ENCODE measurements around the gene GRM8. TPM values are rescaled to one million over a fixed set of nuclear protein-coding genes. Genes with fewer than 3 reads are reported as not detected.

Gene GRM8
- total and polyA plus RNA-seq, 9 of the 15 experiments (the other 6 are each of a cell fraction or from before 2014, with no cell fraction given): 0.13 TPM; not detected in 7

GRCh38 chr7:126700807-126701604 is 551.7 kb downstream of the GRM8 start (continued):
- no peak for TF ChIP-seq KHSRP (IDR thresholded peaks at IDR 0.05)
- no peak for TF ChIP-seq MITF (IDR thresholded peaks at IDR 0.05)
- TF ChIP-seq DDX20 (tag; IDR thresholded peaks at IDR 0.05; ENCODE audit: low read depth): no peak
- TF ChIP-seq ZNF431 (CRISPR knock-in tag; IDR thresholded peaks at IDR 0.05): no peak
- no peak for TF ChIP-seq STAT6 (CRISPR knock-in tag; IDR thresholded peaks at IDR 0.05)
- no peak for TF ChIP-seq SNIP1 (IDR thresholded peaks at IDR 0.05; ENCODE audit: low read depth)
- TF ChIP-seq, protein P1, sequence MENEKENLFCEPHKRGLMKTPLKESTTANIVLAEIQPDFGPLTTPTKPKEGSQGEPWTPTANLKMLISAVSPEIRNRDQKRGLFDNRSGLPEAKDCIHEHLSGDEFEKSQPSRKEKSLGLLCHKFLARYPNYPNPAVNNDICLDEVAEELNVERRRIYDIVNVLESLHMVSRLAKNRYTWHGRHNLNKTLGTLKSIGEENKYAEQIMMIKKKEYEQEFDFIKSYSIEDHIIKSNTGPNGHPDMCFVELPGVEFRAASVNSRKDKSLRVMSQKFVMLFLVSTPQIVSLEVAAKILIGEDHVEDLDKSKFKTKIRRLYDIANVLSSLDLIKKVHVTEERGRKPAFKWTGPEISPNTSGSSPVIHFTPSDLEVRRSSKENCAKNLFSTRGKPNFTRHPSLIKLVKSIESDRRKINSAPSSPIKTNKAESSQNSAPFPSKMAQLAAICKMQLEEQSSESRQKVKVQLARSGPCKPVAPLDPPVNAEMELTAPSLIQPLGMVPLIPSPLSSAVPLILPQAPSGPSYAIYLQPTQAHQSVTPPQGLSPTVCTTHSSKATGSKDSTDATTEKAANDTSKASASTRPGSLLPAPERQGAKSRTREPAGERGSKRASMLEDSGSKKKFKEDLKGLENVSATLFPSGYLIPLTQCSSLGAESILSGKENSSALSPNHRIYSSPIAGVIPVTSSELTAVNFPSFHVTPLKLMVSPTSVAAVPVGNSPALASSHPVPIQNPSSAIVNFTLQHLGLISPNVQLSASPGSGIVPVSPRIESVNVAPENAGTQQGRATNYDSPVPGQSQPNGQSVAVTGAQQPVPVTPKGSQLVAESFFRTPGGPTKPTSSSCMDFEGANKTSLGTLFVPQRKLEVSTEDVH (IDR thresholded peaks at IDR 0.05; ENCODE audit: low read depth, partially characterized antibody): peak; percentile 49
- TF ChIP-seq ZKSCAN8 (CRISPR knock-in tag; IDR thresholded peaks at IDR 0.05): peak; percentile 84; the same call in 1 of the 2 replicates
- TF ChIP-seq MCM7 (IDR thresholded peaks at IDR 0.05): no peak
- TF ChIP-seq NR1H2 (CRISPR knock-in tag; IDR thresholded peaks at IDR 0.05): no peak
- peak; percentile 66 for TF ChIP-seq GABPA (tag; conservative IDR thresholded peaks at IDR 0.05; ENCODE audit: low read depth)
- TF ChIP-seq ZNF347 (CRISPR knock-in tag; IDR thresholded peaks at IDR 0.05; ENCODE audit: low read depth): 0 out of 2 replicates have a peak, but pooled peaks have one; percentile 22
- TF ChIP-seq ZNF263 (CRISPR knock-in tag; IDR thresholded peaks at IDR 0.05; ENCODE audit: borderline replicate concordance): no peak
- no peak for TF ChIP-seq PHB (CRISPR knock-in tag; IDR thresholded peaks at IDR 0.05)
- no peak for TF ChIP-seq FOXJ3 (CRISPR knock-in tag; IDR thresholded peaks at IDR 0.05)
- TF ChIP-seq ZSCAN29 (IDR thresholded peaks at IDR 0.05): no peak
- no peak for TF ChIP-seq FOXA1 (IDR thresholded peaks at IDR 0.05; ENCODE audit: borderline replicate concordance)
- TF ChIP-seq, protein P2, sequence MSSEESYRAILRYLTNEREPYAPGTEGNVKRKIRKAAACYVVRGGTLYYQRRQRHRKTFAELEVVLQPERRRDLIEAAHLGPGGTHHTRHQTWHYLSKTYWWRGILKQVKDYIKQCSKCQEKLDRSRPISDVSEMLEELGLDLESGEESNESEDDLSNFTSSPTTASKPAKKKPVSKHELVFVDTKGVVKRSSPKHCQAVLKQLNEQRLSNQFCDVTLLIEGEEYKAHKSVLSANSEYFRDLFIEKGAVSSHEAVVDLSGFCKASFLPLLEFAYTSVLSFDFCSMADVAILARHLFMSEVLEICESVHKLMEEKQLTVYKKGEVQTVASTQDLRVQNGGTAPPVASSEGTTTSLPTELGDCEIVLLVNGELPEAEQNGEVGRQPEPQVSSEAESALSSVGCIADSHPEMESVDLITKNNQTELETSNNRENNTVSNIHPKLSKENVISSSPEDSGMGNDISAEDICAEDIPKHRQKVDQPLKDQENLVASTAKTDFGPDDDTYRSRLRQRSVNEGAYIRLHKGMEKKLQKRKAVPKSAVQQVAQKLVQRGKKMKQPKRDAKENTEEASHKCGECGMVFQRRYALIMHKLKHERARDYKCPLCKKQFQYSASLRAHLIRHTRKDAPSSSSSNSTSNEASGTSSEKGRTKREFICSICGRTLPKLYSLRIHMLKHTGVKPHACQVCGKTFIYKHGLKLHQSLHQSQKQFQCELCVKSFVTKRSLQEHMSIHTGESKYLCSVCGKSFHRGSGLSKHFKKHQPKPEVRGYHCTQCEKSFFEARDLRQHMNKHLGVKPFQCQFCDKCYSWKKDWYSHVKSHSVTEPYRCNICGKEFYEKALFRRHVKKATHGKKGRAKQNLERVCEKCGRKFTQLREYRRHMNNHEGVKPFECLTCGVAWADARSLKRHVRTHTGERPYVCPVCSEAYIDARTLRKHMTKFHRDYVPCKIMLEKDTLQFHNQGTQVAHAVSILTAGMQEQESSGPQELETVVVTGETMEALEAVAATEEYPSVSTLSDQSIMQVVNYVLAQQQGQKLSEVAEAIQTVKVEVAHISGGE (CRISPR knock-in tag; IDR thresholded peaks at IDR 0.05): 0 out of 6 replicates have a peak, but pooled peaks of 1 of the 3 experiments have one; percentile 38

All from K562 (cell line).